GM19463 (cell line): ENCODE results near the gene RBM17.
"Not testable (repeated sequence)": the region's sequence is repeated elsewhere in the genome, so short reads cannot be mapped to it uniquely, and the experiment has no call there.

Source experiments
- ATAC-seq: cut with Tn5 transposase; IDR thresholded peaks from one replicate; pipeline ENCODE4 v1.9.1; 2021; ENCODE audit warnings: mild to moderate bottlenecking, moderate library complexity; ENCODE audit not compliant: unreplicated experiment

Gene RBM17

GRCh38 chr10:6109444-6109775, 20.6 kb downstream of the RBM17 start:
- ATAC-seq = no peak

GRCh38 chr10:6110136-6110535, 21.3 kb downstream of the RBM17 start:
- no peak for ATAC-seq

GRCh38 chr10:6112893-6113292, 24.1 kb downstream of the RBM17 start:
- no peak for ATAC-seq

- no peak for ATAC-seq
Observed at GRCh38 chr10:6114299-6114698, 25.5 kb downstream of the RBM17 start.

- no peak for ATAC-seq
Observed at GRCh38 chr10:6114805-6115341, 26.0 kb downstream of the RBM17 start.

GRCh38 chr10:6115411-6115810, 26.6 kb downstream of the RBM17 start:
- no peak for ATAC-seq

- no peak for ATAC-seq
Observed at GRCh38 chr10:6115824-6116350, 27.1 kb downstream of the RBM17 start.

- no peak for ATAC-seq
Observed at GRCh38 chr10:6116806-6117205, 28.0 kb downstream of the RBM17 start.

GRCh38 chr10:6117711-6118110, 28.9 kb downstream of the RBM17 start:
- ATAC-seq = no peak

- ATAC-seq = no peak
Observed at GRCh38 chr10:6119423-6119822, 30.6 kb downstream of the RBM17 start.

GRCh38 chr10:6119962-6120361, 31.1 kb downstream of the RBM17 start:
- no peak for ATAC-seq

GRCh38 chr10:6120691-6121090, 31.9 kb downstream of the RBM17 start:
- ATAC-seq = no peak

GRCh38 chr10:6121146-6121545, 32.3 kb downstream of the RBM17 start:
- ATAC-seq = no peak

- no peak for ATAC-seq
Observed at GRCh38 chr10:6123532-6123931, 34.7 kb downstream of the RBM17 start.

GRCh38 chr10:6124666-6125065, 35.8 kb downstream of the RBM17 start:
- no peak for ATAC-seq

GRCh38 chr10:6127461-6127860, 38.6 kb downstream of the RBM17 start:
- ATAC-seq = not testable (repeated sequence)

GRCh38 chr10:6128087-6128486, 39.3 kb downstream of the RBM17 start:
- no peak for ATAC-seq

- no peak for ATAC-seq
Observed at GRCh38 chr10:6128591-6129251, 39.9 kb downstream of the RBM17 start.

GRCh38 chr10:6130848-6131470, 42.1 kb downstream of the RBM17 start:
- no peak for ATAC-seq

GRCh38 chr10:6133331-6134098, 44.7 kb downstream of the RBM17 start:
- no peak for ATAC-seq

GRCh38 chr10:6134099-6134823, 45.4 kb downstream of the RBM17 start:
- ATAC-seq = no peak
